Fibroblast of the aortic adventitia (primary cell): ENCODE measurements around the gene SNX9. TPM values are rescaled to one million over a fixed set of nuclear protein-coding genes. Genes with fewer than 3 reads are reported as not detected.

ENCODE experiments used
- DNase-seq: peaks from one replicate; pipeline ENCODE4 v3.0.0-alpha.2; 2010; ENCODE audit warnings: low read depth
- H3K4me3 ChIP-seq: 2 replicates; pipeline ENCODE4 v1.5.1; 2011; ENCODE audit warnings: low read depth, mild to moderate bottlenecking, control low read depth, low read length, moderate library complexity
- total RNA-seq: library from RNA; depleted of rRNA; stranded (reverse); fragments of >200 nt; gene quantifications from 2 replicates; pipeline ENCODE4 v1.2.3, GENCODE V29; 2012; ENCODE audit warnings: low replicate concordance
- TF ChIP-seq, protein P1 (sequence below): IDR thresholded peaks from 2 replicates; pipeline ENCODE4 v1.5.1; 2011; ENCODE audit warnings: mild to moderate bottlenecking, low read length, control low read depth, inconsistent platforms; ENCODE audit not compliant: insufficient read depth

The SNX9 gene
- total RNA-seq, 1 donor = 182 TPM

DNA sequence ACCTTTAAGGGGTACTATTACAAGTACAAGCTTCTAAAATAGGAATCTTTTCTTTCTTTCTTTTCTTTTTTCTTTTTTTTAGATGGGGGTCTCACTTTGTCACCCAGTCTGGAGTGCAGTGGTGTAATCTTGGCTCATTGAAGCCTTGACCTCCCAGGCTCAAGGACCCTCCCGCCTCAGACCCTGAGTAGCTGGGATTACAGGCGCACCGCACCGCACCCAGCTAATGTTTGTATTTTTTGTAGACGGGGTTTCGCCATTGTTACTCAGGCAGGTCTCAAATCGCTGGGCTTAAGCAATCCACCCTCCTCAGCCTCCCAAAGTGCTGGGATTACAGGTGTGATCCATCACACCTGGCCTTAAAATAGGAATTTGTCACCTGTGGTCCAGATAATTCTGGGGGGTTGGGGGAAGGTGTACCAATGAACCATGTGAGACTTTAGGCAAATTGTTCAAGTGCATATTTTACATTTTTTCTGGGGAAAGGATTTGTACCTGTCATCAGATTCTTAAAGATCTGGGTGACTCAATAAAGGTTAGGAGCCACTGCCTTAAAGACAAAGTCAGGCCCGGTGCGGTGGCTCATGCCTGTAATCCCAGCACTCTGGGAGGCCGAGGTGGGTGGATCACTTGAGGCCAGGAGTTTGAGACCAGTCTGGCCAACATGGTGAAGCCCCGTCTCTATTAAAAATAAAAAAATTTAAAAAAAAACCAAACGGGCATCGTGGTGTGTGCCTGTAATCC, 139.0 kb downstream of the SNX9 start:
- TF ChIP-seq, protein P1, sequence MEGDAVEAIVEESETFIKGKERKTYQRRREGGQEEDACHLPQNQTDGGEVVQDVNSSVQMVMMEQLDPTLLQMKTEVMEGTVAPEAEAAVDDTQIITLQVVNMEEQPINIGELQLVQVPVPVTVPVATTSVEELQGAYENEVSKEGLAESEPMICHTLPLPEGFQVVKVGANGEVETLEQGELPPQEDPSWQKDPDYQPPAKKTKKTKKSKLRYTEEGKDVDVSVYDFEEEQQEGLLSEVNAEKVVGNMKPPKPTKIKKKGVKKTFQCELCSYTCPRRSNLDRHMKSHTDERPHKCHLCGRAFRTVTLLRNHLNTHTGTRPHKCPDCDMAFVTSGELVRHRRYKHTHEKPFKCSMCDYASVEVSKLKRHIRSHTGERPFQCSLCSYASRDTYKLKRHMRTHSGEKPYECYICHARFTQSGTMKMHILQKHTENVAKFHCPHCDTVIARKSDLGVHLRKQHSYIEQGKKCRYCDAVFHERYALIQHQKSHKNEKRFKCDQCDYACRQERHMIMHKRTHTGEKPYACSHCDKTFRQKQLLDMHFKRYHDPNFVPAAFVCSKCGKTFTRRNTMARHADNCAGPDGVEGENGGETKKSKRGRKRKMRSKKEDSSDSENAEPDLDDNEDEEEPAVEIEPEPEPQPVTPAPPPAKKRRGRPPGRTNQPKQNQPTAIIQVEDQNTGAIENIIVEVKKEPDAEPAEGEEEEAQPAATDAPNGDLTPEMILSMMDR = no peak
- DNase-seq = no peak
- no peak overlapping the region for H3K4me3 ChIP-seq

DNA sequence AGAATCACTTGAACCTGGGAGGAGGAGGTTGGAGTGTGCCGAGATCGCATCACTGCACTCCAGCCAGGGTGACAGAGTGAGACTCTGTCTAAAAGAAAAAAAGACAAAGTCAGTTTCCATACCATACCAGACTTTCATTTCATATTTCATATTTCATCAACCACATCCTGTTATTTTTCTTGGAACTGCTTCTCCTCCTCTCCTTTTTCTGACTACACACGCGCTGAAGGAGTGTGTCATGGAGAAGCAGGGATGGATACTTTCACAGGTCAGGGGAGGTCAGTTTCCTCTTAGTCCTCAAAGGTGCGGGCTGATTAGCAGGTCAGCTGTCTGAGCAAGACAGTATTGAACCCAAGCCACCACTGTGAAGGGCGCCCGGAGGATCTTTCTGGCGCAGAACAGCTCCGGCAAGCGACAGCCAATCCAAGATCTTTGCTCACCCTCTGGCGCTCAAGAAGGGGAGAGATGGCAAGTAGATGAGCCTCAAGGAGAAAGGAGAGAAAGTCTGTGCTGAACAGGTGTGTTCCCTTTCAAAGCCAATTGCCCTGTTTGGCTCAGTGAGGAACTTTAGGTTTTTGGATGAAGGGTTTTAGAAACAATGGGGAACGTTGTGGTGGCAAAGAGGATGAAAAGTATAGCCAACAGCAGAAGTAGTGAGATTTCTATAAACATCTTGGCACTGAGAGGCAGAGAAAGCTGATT, 139.7 kb downstream of the SNX9 start:
- H3K4me3 ChIP-seq = no peak overlapping the region
- DNase-seq = peak; percentile 32
- TF ChIP-seq, protein P1 = no peak

DNA sequence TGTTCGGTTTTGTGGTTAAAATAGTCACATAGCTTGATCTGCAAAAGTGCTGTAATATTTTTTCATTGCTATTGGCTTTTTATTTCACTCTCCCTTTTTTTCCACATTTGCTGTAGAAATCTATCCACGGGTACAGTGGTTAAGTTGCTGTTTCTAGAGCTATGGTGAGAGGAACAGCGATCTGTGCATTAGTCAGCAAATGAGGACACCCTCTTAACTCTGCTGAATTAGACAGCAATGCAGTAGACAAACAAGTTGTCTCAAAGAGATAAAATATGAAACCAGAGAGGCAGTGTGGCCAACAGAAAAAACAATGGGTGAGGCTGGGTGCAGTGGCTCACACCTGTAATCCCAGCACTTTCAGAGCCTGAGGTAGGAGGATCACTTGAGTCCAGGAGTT, 141.1 kb downstream of the SNX9 start:
- DNase-seq = no peak
- TF ChIP-seq, protein P1 = no peak
- no peak overlapping the region for H3K4me3 ChIP-seq

DNA sequence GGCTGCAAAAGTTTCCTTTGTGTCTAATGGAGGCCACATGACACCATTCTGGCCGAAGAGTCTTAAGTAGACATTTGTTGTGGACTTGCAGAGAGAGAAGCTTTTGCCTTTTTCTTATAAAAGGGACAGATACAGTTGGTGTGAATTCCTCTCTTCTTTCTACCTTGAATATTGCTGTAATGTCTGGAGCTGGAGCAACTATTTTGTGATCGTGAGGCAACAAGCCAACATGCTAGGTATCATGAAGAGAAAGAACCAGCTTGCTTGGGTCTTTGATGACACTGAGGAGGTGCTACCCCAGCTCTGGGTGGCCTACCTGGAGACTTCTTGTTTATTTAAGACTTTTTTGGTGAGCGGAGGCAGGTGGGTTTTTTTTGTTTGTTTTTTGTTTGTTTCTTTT, 142.3 kb downstream of the SNX9 start:
- no peak overlapping the region for H3K4me3 ChIP-seq
- DNase-seq = no peak
- TF ChIP-seq, protein P1 = no peak

DNA sequence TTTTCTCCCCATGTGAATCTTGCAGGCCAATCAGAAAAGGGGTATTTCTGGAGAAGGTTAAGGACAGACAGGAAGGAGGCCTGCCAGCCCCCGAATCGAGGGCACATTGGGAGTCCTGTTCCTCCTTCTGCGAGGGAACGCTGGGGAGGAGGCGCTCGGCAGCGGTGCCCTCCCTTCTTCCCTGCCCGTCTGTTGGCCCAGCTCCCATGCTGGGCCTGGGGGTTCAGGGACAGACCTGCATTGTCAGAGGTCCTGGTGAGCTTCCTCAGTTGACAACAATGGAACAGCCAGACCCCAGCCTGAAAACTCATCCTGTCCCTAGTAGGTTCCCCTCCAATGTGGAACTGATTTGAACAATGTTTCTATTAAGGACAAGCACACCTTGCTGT, 143.5 kb downstream of the SNX9 start:
- no peak for DNase-seq
- no peak overlapping the region for H3K4me3 ChIP-seq
- TF ChIP-seq, protein P1 = no peak

DNA sequence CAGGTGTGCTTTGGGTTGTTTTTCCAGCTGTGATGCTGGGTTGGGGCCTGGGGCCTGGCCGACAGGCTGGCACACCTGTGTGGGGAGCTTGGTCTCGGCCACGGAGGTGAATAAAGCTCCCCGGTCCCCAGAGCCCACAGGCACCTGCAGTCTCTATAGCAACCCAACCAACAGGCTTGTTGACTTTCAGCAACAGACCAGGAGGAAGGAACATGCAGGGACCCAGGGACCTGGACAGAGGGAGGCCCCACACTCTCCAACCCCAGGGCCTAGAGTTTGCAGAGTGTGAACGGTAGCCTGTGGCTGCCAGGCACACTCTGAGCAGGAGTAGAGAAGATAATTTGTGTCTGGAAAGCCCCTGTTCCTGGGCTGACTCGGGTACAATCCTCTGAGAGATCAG, 144.0 kb downstream of the SNX9 start:
- TF ChIP-seq, protein P1 = no peak

More for the DNA sequence above, 144.0 kb downstream of the SNX9 start:
- no peak overlapping the region for H3K4me3 ChIP-seq
- DNase-seq = no peak
